WERI-Rb-1 (cell line): Measurements from ENCODE around the gene TFE3.

Experiments
- DNase-seq: peaks from one replicate; pipeline ENCODE4 v3.0.0-alpha.2; 2020
- H3K27ac ChIP-seq: fragments of 250-450 bp; sonication (Bioruptor Pico); 2 replicates; pipeline ENCODE4 v1.5.1; 2020; ENCODE audit warnings: mild to moderate bottlenecking, moderate library complexity
- H3K27me3 ChIP-seq: fragments of 250-450 bp; sonication (Bioruptor Pico); 2 replicates; pipeline ENCODE4 v1.5.1; 2021; ENCODE audit warnings: mild to moderate bottlenecking, low read depth, moderate library complexity; ENCODE audit not compliant: insufficient read depth, severe bottlenecking
- H3K36me3 ChIP-seq: fragments of 250-450 bp; sonication (Bioruptor Pico); 2 replicates; pipeline ENCODE4 v1.5.1; 2020; ENCODE audit warnings: mild to moderate bottlenecking, moderate library complexity
- H3K4me3 ChIP-seq: 2 replicates; pipeline ENCODE4 v1.5.1; 2011; ENCODE audit warnings: low read depth, mild to moderate bottlenecking, control low read depth, low read length
- H3K9me3 ChIP-seq: fragments of 250-450 bp; sonication (Bioruptor Pico); 2 replicates; pipeline ENCODE4 v1.5.1; 2021; ENCODE audit warnings: mild to moderate bottlenecking, moderate library complexity; ENCODE audit not compliant: severe bottlenecking
- TF ChIP-seq, protein P1 (sequence below): IDR thresholded peaks from 2 replicates; pipeline ENCODE4 v1.5.1; 2011; ENCODE audit warnings: low read depth, mild to moderate bottlenecking, control low read depth, inconsistent platforms, low read length

The TFE3 gene

DNA sequence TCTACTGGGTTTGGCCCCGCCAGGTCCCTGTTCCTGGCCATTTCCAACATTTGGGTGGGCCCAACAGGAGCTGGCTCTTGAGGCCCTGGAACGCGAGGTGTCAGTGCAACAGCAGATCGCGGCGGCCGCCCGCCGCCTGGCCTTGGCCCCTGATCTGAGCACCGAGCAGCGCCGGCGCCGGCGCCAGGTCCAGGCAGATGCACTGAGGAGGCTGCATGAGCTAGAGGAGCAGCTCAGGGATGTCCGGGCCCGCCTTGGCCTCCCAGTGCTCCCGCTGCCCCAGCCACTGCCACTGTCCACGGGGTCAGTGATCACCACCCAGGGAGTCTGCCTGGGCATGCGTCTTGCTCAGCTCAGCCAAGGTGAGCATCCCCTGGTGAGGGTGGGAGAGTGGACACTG is 21.1 kb upstream of the TFE3 start:
- no peaks in the 10 kb centered on the region for H3K27me3 ChIP-seq
- TF ChIP-seq, protein P1, sequence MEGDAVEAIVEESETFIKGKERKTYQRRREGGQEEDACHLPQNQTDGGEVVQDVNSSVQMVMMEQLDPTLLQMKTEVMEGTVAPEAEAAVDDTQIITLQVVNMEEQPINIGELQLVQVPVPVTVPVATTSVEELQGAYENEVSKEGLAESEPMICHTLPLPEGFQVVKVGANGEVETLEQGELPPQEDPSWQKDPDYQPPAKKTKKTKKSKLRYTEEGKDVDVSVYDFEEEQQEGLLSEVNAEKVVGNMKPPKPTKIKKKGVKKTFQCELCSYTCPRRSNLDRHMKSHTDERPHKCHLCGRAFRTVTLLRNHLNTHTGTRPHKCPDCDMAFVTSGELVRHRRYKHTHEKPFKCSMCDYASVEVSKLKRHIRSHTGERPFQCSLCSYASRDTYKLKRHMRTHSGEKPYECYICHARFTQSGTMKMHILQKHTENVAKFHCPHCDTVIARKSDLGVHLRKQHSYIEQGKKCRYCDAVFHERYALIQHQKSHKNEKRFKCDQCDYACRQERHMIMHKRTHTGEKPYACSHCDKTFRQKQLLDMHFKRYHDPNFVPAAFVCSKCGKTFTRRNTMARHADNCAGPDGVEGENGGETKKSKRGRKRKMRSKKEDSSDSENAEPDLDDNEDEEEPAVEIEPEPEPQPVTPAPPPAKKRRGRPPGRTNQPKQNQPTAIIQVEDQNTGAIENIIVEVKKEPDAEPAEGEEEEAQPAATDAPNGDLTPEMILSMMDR: no peak
- no peaks in the 10 kb centered on the region for H3K9me3 ChIP-seq
- no peak overlapping the region for H3K4me3 ChIP-seq
- DNase-seq: no peak
- no peaks in the 10 kb centered on the region for H3K36me3 ChIP-seq
- H3K27ac ChIP-seq: no peak overlapping the region

- no peaks in the 10 kb centered on the region for H3K27me3 ChIP-seq
These were observed 20.6 kb upstream of the TFE3 start for GRCh38 chrX:49063715-49064114.

GRCh38 chrX:49061916-49062315 is 18.8 kb upstream of the TFE3 start:
- Histone ChIP-seq H3K9me3 (no peaks in the 10 kb centered on the region), H3K4me3 (no peak overlapping the region), H3K27me3 (no peaks in the 10 kb centered on the region), H3K27ac (no peak overlapping the region), H3K36me3 (no peaks in the 10 kb centered on the region)
- TF ChIP-seq, protein P1: no peak
- no peak for DNase-seq

More at GRCh38 chrX:49063715-49064114, 20.6 kb upstream of the TFE3 start:
- H3K4me3 ChIP-seq: no peak overlapping the region
- TF ChIP-seq, protein P1: no peak
- H3K9me3 ChIP-seq: no peaks in the 10 kb centered on the region
- DNase-seq: no peak
- no peaks in the 10 kb centered on the region for H3K36me3 ChIP-seq
- no peak overlapping the region for H3K27ac ChIP-seq

DNA sequence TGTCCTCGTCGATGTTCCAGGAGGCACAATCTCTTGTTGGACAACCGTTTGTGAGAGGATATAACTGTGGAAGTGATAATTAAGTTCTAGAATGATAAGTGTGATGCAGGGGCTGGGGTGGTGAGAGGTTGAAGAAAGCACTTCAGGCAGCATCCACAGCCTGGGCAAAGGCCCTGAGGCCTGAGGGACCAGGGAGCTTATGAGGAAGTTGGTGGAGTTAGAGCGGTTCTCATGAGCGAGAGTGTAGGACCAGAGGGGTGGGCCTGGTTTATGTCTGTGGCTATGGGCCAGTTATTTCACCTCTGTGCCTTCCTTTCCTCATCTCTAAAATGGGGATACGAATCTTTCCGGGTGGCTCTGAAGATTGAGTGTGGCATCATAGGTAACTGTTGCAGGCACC is 18.3 kb upstream of the TFE3 start:
- DNase-seq: no peak
- no peak overlapping the region for H3K27ac ChIP-seq
- H3K9me3 ChIP-seq: no peaks in the 10 kb centered on the region
- H3K27me3 ChIP-seq: no peaks in the 10 kb centered on the region
- H3K36me3 ChIP-seq: no peaks in the 10 kb centered on the region
- TF ChIP-seq, protein P1: no peak
- no peak overlapping the region for H3K4me3 ChIP-seq

- Histone ChIP-seq H3K36me3 (no peaks in the 10 kb centered on the region), H3K27ac (no peak overlapping the region), H3K27me3 (no peaks in the 10 kb centered on the region), H3K9me3 (no peaks in the 10 kb centered on the region), H3K4me3 (no peak overlapping the region)
- TF ChIP-seq, protein P1: no peak
- DNase-seq: no peak
These were observed 17.8 kb upstream of the TFE3 start for GRCh38 chrX:49060914-49061313.

DNA sequence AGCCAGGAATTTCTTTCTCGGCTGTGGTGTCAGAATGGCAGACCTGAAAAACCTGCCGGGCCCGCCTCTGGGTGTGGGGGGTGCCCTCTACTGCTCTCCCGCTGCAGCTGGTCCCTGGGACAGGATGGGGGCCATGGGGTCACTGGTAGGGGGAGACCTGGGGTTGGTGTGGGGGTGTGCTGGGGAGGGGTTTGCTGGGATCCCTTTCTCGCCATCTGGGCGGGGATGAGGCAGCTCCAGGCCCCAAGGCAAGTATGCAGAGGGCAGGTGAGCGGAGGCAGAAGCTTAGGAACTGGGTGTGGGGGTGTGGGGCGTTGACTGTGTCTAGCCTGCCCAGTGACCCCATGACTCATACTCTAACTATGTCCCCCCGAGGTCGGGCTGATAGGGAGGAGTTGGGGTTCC is 16.5 kb upstream of the TFE3 start:
- DNase-seq: no peak
- no peak overlapping the region for H3K27ac ChIP-seq

More for the DNA sequence above, 16.5 kb upstream of the TFE3 start:
- H3K4me3 ChIP-seq: no peak overlapping the region
- H3K9me3 ChIP-seq: no peaks in the 10 kb centered on the region
- H3K36me3 ChIP-seq: no peaks in the 10 kb centered on the region
- TF ChIP-seq, protein P1: no peak
- peaks cover 3% of the 10 kb centered on the region for H3K27me3 ChIP-seq
